ENCODE results near the gene KCNJ10.

Gene KCNJ10

DNA sequence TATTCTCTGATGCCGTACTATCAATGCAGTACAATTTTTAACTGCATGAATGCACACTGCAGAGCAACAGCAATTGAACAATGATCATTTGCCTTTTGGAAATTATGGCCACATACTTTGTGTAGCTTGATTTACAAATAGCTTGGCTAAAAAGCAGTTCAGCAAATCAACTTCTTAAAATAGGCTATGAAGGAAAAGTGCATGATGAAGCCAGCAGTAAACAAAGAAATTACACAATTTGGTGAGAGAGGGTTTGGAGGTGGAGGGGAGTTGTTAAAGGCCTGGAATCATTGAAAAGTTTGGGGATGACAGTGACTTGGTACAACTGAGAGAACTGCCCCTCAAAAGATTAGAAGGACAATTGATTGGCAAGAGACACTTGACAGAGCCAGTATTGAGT, 44.6 kb downstream of the KCNJ10 start:
- DNase-seq (ENCODE audit: low read depth in 2 of 2, low spot score in 1 of 2): no peak

DNA sequence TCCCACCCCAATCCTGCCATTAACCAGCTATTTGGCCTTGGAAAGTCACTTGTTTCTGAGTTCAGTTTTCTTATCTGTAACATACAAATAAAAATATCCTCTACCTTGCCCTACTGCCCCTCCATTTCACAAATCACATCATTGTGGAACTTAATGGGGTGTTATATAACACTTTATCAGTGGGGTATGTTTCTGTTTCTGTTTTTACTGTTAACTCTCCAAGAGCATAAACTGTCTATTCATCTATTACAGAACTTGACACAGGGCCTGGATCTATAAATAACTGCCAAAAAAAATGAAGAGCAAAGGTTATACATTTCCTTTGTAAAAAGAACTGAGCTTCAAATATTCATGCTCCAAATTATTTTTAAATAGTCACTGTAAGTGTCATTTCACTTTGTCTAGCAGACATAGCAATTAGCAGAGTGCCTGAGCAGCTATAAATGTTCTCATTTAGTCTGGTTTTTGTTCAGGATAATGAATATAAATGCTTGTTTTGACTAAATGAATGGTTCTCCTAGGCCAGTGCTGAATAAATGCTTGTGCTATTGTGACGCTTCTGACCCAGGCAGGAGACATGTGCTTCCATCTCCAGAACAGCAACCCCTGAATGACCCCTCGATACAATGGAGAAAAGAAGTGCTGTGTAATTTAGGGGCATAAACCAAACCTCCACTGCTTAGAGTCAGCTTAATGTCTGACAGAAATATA, 45.6 kb downstream of the KCNJ10 start:
- DNase-seq (ENCODE audit: low read depth in 2 of 2, low spot score in 1 of 2): no peak

DNA sequence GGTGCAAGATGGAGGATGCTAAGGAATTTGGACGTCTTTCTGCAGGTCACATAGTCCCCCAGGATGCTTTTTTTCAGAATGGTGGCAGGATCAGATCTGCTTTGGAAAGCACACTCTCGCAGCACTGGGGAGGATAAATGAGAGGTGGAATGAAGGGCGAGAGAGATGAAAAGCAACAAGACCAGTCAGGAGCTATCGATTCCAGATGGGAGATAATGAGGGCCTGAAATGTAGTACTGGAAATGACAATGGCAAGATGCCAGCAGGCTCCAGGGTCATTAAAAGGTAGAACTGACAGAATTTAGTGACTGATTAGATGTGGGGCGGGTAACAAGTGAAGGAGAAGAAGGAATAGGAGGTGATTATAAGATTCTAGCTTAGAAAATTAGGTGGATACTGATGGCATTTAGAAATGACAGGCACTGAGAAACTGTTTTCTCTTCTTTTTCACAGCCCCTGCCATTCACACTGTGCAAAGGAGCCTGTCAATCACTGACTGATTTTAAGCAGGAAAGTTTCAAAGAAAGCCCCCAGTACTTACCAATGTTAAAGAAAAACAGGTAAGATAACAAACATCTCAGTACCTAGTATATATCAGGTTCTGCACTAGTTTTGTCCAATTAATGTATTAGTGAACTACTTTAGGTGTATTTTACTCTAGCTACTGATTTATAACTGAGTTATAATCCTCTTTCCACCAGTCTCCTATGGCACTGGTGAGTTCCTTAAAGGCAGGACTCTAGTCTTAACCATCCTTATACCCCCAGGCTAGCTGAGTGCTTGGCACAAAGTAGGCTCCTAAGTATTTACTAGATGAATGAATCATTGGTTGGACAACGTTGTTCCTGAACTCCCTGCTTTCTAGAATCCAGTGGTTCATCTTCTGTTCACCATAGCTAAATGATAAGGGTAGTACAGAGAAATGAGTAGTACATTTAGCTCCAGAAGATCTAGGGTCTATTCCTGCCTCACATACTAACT, 47.3 kb downstream of the KCNJ10 start:
- DNase-seq (ENCODE audit: low read depth in 2 of 2, low spot score in 1 of 2): no peak

DNA sequence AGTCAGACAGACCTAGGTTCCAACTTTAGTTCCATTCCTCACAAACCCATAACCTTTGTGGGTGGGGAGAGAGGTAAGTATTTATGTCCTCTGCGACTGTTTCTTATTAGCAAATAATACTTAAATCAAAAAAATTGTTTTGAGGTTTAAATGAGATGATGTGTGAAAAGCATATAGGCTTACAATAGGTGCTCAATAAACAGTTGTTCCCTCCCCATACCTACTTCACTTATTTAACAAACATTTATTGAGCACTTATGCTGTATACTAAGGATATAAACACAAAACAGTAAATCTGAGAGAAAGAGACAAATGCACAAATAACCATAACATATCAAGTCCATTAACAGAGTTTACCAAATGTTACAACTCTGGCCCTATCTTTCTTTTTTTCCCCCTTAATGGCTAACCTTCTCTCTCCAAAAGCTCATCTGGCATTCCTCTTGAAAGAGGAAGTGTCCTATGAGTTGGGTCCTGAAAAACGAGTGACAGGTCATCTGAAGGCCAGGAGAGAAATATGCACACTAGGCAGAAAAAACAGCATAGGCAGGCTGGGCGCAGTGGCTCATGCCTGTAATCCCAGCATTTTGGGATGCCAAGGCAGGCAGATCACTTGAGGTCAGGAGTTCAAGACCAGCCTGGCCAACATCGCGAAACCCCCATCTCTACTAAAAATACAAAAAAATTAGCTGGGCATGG, 48.4 kb downstream of the KCNJ10 start:
- DNase-seq (ENCODE audit: low read depth in 2 of 2, low spot score in 1 of 2): no peak

- no peak for DNase-seq (ENCODE audit: low read depth in 2 of 2, low spot score in 1 of 2)
Observed at GRCh38 chr1:160020196-160020595, 49.8 kb downstream of the KCNJ10 start.

- DNase-seq (ENCODE audit: low read depth in 2 of 2, low spot score in 1 of 2): no peak
Observed at GRCh38 chr1:160018900-160019299, 51.1 kb downstream of the KCNJ10 start.

GRCh38 chr1:160018347-160018746, 51.6 kb downstream of the KCNJ10 start:
- DNase-seq (ENCODE audit: low read depth in 2 of 2, low spot score in 1 of 2): no peak

GRCh38 chr1:160017592-160017991, 52.4 kb downstream of the KCNJ10 start:
- DNase-seq (ENCODE audit: low read depth in 2 of 2, low spot score in 1 of 2): no peak

DNA sequence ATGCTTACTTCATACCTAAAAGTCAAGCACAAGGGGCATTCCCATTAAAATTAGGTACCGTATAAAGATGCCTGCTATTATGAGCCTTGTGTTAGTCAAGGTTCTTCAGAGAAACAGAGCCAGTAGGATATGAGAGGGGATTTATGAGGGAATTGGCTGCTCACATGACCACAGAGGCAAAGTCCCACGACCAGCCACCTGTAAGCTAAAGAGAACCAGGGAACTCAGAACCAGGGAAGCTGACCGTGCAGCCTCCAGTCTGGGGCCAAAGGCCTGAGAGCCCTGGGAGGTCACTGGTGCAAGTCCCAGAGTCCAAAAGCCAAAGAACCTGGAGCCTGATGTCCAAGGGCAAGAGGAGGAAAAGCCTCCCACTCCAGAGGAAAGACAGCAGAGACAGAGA, 58.2 kb downstream of the KCNJ10 start:
- no peak for DNase-seq (ENCODE audit: low read depth in 2 of 2, low spot score in 1 of 2)

DNA sequence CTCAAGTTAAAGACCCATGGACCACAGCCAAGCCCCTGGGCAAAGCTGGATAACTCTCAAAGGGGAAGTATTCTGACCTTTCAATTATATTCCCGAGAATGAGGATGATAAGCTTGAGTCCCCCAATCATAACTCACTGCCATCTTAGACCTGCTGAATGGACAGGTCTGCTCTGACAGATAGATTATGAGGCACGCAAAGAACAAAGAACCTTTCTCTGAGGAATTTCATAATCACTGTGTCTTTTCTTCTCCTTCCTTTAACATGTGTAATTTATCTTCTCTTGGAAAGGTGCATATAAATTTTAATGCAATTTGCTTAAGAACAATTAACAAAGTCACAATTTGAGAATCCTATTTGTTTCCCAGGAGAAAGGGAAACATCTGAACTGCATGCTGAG, 60.2 kb downstream of the KCNJ10 start:
- DNase-seq (ENCODE audit: low read depth in 2 of 2, low spot score in 1 of 2): no peak

DNA sequence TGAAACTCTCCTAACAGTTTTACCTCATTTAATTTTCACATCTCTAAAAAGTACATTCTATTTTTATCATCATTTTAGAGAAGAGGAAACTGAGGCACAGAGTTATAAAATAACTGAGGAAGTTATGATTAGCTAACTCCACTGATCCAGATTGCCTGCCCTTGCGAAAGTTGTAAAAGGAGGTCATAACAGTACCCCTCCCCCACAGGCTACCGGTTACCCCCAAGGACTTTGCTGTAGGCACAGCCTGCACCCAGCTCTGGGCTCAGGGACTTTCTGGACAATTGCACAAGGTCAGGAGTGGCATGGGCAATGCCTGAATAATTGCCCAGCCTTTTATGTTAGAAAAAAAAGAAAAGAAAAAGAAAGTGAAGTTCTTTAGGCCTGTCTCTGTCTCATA, 60.9 kb downstream of the KCNJ10 start:
- DNase-seq (ENCODE audit: low read depth in 2 of 2, low spot score in 1 of 2): no peak

DNA sequence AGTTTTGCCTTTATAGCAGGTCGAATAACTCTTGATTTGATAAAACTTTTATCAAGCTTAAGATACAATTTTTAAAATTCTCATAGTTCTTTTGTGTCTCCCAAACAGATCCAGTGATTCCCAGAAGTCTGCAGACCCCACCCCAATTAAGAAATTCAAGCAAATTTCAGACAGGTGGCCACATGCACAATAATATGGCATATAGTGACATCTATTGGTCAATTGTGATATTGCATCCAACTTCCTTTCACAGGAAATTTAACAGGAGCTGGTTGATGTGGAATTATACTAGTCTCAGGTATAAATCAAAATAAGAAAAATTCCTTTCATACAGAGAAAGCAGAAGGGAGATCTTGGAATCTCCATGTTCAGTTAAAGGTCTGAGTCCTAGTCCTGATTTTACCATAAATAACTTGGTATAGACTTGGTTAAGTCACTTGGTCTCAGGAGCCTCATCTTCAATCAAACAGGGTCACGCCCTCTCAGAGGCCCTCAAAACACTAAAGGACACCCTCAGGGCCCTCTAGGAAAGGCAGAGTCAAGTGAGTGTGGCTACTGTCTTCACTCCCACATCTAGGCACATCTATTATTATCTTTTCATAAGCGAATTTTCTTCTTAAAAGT, 62.3 kb downstream of the KCNJ10 start:
- no peak for DNase-seq (ENCODE audit: low read depth in 2 of 2, low spot score in 1 of 2)

DNA sequence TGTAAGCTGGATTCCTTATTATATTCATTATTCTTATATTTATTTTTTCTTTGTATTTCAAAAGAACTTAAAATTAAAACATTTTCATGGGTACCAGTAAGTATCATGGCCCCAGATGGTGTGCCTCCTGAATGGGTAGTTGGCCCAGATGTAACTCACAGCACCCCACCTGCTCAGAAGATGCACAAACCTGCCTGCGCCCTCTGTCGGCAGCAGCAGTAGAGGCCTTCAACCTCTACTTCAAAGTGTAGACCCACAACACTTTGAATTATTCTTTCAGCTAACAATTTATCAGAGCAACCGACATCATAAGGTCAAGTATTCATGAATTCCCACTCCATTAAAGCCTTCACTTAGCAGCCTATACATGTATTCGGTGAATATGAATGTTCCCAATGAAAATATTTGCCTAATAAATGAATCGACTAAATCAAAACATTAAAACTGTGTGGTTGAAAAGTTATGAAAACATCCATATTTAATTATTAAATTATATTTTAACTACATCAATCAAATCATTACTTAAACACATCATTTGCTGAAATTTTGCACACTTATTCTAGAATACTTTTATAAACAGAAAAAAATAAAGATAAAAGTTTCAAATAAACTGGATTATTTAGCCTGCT, 63.5 kb downstream of the KCNJ10 start:
- peak; percentile 22 to 47 for DNase-seq (ENCODE audit: low read depth in 2 of 2, low spot score in 1 of 2)

GRCh38 chr1:160005070-160005469, 64.9 kb downstream of the KCNJ10 start:
- DNase-seq (ENCODE audit: low read depth in 2 of 2, low spot score in 1 of 2): no peak

DNA sequence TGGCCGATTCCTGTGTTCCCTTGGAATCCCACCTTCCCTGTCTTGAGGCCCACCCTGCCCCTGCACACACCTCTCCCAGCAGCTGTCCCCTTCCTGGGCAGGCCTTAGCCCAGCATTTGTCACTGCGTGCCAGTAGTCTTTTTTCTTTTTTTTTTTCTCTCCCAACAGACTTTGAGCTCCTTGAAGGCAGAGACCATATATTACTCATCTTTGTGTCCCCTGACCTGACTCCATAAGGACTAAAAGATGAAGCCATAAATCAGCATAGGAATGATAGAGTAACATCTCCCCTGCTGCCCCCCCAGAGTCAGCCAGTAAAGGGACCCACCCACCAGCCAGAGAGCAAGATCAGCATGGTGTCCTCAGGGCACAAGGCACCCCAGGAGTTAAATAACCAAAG, 65.5 kb downstream of the KCNJ10 start:
- DNase-seq (ENCODE audit: low read depth in 2 of 2, low spot score in 1 of 2): no peak

GRCh38 chr1:160004001-160004400, 66.0 kb downstream of the KCNJ10 start:
- no peak for DNase-seq (ENCODE audit: low read depth in 2 of 2, low spot score in 1 of 2)

DNA sequence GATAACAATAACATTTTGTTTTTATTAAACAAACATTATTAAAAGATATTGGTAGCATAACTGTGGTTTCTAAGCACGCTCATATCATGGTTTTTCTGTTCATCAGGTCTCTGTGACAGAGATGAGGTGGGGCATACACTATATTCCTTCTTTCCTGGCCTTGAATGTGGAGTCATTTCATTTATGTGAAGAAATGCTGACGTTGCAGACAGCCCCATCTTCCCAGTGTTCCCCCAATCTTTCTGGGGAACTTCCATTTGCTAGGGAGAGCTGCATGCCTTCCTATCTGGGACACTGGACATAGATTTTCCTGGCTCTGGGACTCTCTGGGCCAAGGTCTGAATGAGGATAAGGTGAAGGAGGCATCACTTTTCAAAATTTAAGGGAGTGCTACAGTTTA, 68.5 kb downstream of the KCNJ10 start:
- no peak for DNase-seq (ENCODE audit: low read depth in 2 of 2, low spot score in 1 of 2)

GRCh38 chr1:159999204-159999603, 70.8 kb downstream of the KCNJ10 start:
- DNase-seq (ENCODE audit: low read depth in 2 of 2, low spot score in 1 of 2): no peak

GRCh38 chr1:159996653-159997052, 73.3 kb downstream of the KCNJ10 start:
- DNase-seq (ENCODE audit: low read depth in 2 of 2, low spot score in 1 of 2): no peak

DNA sequence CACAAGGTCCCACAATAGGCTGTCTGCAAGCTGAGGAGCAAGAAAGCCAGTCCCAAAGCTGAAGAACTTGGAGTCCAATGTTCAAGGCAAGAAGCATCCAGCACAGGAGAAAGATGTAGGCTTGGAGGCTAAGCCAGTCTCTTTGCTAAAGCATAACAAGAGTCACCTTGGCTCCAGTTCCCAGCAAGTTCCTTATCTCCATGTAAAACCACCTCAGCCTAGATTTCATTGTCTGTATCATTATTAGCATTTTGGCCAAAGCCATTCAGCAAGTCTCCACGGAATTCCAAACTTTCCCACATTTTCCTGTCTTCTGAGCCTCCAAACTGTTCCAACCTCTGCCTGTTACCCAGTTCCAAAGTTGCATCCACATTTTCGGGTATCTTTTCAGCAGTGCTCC, 75.1 kb downstream of the KCNJ10 start:
- DNase-seq (ENCODE audit: low read depth in 2 of 2, low spot score in 1 of 2): no peak

DNA sequence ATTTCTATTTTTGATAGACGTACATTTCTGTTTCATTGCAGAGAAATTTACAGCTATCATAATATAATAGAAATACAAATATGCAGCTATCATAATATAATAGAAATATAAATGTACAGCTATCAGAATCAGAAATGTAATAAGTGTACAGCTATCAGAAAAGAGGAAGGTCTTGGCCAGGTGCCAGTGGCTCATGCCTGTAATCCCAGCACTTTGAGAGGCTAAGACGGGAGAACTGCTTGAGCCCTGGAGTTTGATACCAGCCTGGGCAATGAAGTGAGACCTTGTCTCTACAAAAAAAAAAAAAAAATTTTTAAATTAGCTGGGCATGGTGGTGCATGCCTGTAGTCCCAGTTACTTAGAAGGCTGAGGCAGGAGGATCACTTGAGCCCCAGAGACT, 76.0 kb downstream of the KCNJ10 start:
- DNase-seq (ENCODE audit: low read depth in 2 of 2, low spot score in 1 of 2): no peak

Measured in stimulated activated CD8-positive, alpha-beta memory T cell treated with anti-CD3 and anti-CD28 coated beads, Interleukin-4, amount 100 ng/mL, for 1 hour (primary cell).